ENCODE measurements around the gene GPX4.

The GPX4 gene

GRCh38 chr19:1062387-1063029 lies 41.3 kb upstream of the GPX4 start:
- no peak overlapping the region for H3K27ac ChIP-seq (ENCODE audit: low read depth, low read length)
- H3K79me2 ChIP-seq (ENCODE audit: control insufficient read depth, insufficient read depth, low read length, poor library complexity): no peaks in the 10 kb centered on the region
- WGBS (ENCODE audit: extremely low coverage, insufficient coverage, insufficient read length): no CpG with 5 or more reads among the region's 17 CpGs
- no peak overlapping the region for H4K12ac ChIP-seq (ENCODE audit: low read depth, low read length)
- H4K91ac ChIP-seq (ENCODE audit: low read depth, low read length): no peak overlapping the region
- peaks cover 27% of the 10 kb centered on the region in 2 experiments for H3K4me1 ChIP-seq (ENCODE audit: control insufficient read depth in 1 of 2, insufficient read depth in 2 of 2, low read length in 2 of 2)
- H3K36me3 ChIP-seq (ENCODE audit: control insufficient read depth in 1 of 2, insufficient read depth in 2 of 2, low read length in 2 of 2): peaks cover 12% of the 10 kb centered on the region in 2 experiments
- no peak overlapping the region for H4K8ac ChIP-seq (ENCODE audit: low read depth, low read length)
- DNase-seq: no peak
- no peak overlapping the region for H3K4ac ChIP-seq (ENCODE audit: low read depth, low read length)
- no peak overlapping the region for H3K18ac ChIP-seq (ENCODE audit: low read length)
- H3K14ac ChIP-seq (ENCODE audit: low read length): no peak overlapping the region
- no peak overlapping the region for H2BK120ac ChIP-seq (ENCODE audit: insufficient read depth, low read length, poor library complexity)
- H2BK12ac ChIP-seq (ENCODE audit: low read length): no peak overlapping the region
- no peak overlapping the region for H3K4me2 ChIP-seq (ENCODE audit: low read length)
- no peaks in the 10 kb centered on the region for H3K27me3 ChIP-seq (ENCODE audit: insufficient read depth, low read length)
- H2AFZ ChIP-seq (ENCODE audit: insufficient read depth, low read length, poor library complexity): no peak overlapping the region
- no peak overlapping the region for H3K4me3 ChIP-seq (ENCODE audit: low read depth, low read length)
- no peak overlapping the region for H2BK5ac ChIP-seq (ENCODE audit: low read depth, low read length, poor library complexity)
- H3K9ac ChIP-seq (ENCODE audit: low read length): no peak overlapping the region
- H3K23ac ChIP-seq (ENCODE audit: low read length): no peak overlapping the region
- peaks cover 18% of the 10 kb centered on the region for H3K79me1 ChIP-seq (ENCODE audit: low read length)
- peaks cover 24% of the 10 kb centered on the region for H3K9me3 ChIP-seq (ENCODE audit: insufficient read depth, low read depth, low read length)
- H2AK5ac ChIP-seq (ENCODE audit: low read length): no peak overlapping the region

DNA sequence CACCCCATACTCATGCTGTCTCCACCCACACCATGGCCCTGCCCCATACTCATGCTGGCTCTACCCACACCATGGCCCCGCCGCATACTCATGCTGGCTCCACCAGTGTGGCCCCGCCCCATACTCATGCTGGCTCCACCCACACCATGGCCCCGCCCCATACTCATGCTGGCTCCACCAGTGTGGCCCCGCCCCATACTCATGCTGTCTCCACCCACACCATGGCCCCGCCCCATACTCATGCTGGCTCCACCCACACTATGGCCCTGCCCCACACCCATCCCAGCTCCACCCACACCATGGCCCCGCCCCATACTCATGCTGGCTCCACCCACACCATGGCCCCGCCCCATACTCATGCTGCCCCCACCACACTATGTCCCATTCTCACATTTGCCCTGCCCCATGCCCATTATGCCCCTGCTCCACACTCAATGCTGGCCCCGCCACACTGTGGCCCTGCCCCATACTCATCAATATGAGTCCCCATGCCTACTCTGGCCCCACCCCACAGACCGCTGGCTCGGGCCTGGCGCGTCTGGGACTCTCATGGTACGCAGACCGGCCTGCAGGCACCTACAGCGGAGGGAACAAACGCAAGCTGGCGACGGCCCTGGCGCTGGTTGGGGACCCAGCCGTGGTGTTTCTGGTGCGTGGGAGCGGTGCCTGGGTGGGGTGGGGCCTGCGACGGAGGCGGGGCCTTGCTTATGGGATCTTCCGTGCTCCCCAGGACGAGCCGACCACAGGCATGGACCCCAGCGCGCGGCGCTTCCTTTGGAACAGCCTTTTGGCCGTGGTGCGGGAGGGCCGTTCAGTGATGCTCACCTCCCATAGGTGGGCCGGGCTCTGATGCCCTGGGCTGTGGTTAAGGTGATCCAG lies 40.5 kb upstream of the GPX4 start:
- Histone ChIP-seq H3K4ac (ENCODE audit: low read depth, low read length) (no peak overlapping the region), H3K79me2 (ENCODE audit: control insufficient read depth, insufficient read depth, low read length, poor library complexity) (no peaks in the 10 kb centered on the region), H4K12ac (ENCODE audit: low read depth, low read length) (no peak overlapping the region), H2BK12ac (ENCODE audit: low read length) (no peak overlapping the region), H4K91ac (ENCODE audit: low read depth, low read length) (no peak overlapping the region), H3K4me3 (ENCODE audit: low read depth, low read length) (peak overlapping the region; percentile 2), H2BK5ac (ENCODE audit: low read depth, low read length, poor library complexity) (no peak overlapping the region), H3K4me1 (ENCODE audit: control insufficient read depth in 1 of 2, insufficient read depth in 2 of 2, low read length in 2 of 2) (peaks cover 27 to 28% of the 10 kb centered on the region in 2 experiments), H4K8ac (ENCODE audit: low read depth, low read length) (no peak overlapping the region), H2BK120ac (ENCODE audit: insufficient read depth, low read length, poor library complexity) (no peak overlapping the region), H3K4me2 (ENCODE audit: low read length) (no peak overlapping the region), H3K79me1 (ENCODE audit: low read length) (peaks cover 18% of the 10 kb centered on the region), H3K27me3 (ENCODE audit: insufficient read depth, low read length) (no peaks in the 10 kb centered on the region), H2AK5ac (ENCODE audit: low read length) (no peak overlapping the region), H3K23ac (ENCODE audit: low read length) (no peak overlapping the region), H3K9me3 (ENCODE audit: insufficient read depth, low read depth, low read length) (peaks cover 19% of the 10 kb centered on the region), H3K18ac (ENCODE audit: low read length) (no peak overlapping the region), H3K14ac (ENCODE audit: low read length) (no peak overlapping the region), H3K36me3 (ENCODE audit: control insufficient read depth in 1 of 2, insufficient read depth in 2 of 2, low read length in 2 of 2) (peaks cover 7% of the 10 kb centered on the region in 2 experiments), H2AFZ (ENCODE audit: insufficient read depth, low read length, poor library complexity) (no peak overlapping the region), H3K27ac (ENCODE audit: low read depth, low read length) (no peak overlapping the region), H3K9ac (ENCODE audit: low read length) (no peak overlapping the region)
- WGBS (ENCODE audit: extremely low coverage, insufficient coverage, insufficient read length): no CpG with 5 or more reads among the region's 37 CpGs
- peak; percentile 64 for DNase-seq

GRCh38 chr19:1063909-1064660 lies 39.7 kb upstream of the GPX4 start:
- Histone ChIP-seq H3K4me1 (ENCODE audit: control insufficient read depth in 1 of 2, insufficient read depth in 2 of 2, low read length in 2 of 2) (peaks cover 27 to 28% of the 10 kb centered on the region in 2 experiments), H4K12ac (ENCODE audit: low read depth, low read length) (no peak overlapping the region), H3K9ac (ENCODE audit: low read length) (no peak overlapping the region), H2BK12ac (ENCODE audit: low read length) (no peak overlapping the region), H3K4me3 (ENCODE audit: low read depth, low read length) (no peak overlapping the region), H2AFZ (ENCODE audit: insufficient read depth, low read length, poor library complexity) (no peak overlapping the region), H2AK5ac (ENCODE audit: low read length) (no peak overlapping the region), H3K27me3 (ENCODE audit: insufficient read depth, low read length) (no peaks in the 10 kb centered on the region), H3K9me3 (ENCODE audit: insufficient read depth, low read depth, low read length) (peaks cover 12% of the 10 kb centered on the region), H3K27ac (ENCODE audit: low read depth, low read length) (no peak overlapping the region), H3K4ac (ENCODE audit: low read depth, low read length) (no peak overlapping the region), H3K36me3 (ENCODE audit: control insufficient read depth in 1 of 2, insufficient read depth in 2 of 2, low read length in 2 of 2) (no peaks in the 10 kb centered on the region), H4K8ac (ENCODE audit: low read depth, low read length) (no peak overlapping the region), H3K79me1 (ENCODE audit: low read length) (peaks cover 18% of the 10 kb centered on the region), H3K79me2 (ENCODE audit: control insufficient read depth, insufficient read depth, low read length, poor library complexity) (no peaks in the 10 kb centered on the region), H2BK120ac (ENCODE audit: insufficient read depth, low read length, poor library complexity) (no peak overlapping the region), H3K4me2 (ENCODE audit: low read length) (no peak overlapping the region), H3K14ac (ENCODE audit: low read length) (no peak overlapping the region), H3K18ac (ENCODE audit: low read length) (no peak overlapping the region), H4K91ac (ENCODE audit: low read depth, low read length) (peak overlapping the region; percentile 36), H2BK5ac (ENCODE audit: low read depth, low read length, poor library complexity) (no peak overlapping the region), H3K23ac (ENCODE audit: low read length) (no peak overlapping the region)
- WGBS (ENCODE audit: extremely low coverage, insufficient coverage, insufficient read length): no CpG with 5 or more reads among the region's 37 CpGs
- DNase-seq: peak in 1 of 2 donors; percentile 45
